HEK293 (cell line): ENCODE data around the gene GART.

Experiments
- GFI1B ChIP-seq: fragments of 450-650 bp; formaldehyde crosslinking; IDR thresholded peaks from 2 replicates; pipeline ENCODE4 v1.5.1; 2016; ENCODE audit warnings: missing biosample characterization, missing genetic modification characterization
- GLIS1 ChIP-seq: fragments of 450-650 bp; formaldehyde crosslinking; IDR thresholded peaks from 2 replicates; pipeline ENCODE4 v1.5.1; 2016; ENCODE audit warnings: missing biosample characterization, missing genetic modification characterization
- GLIS2 ChIP-seq: fragments of 450-650 bp; formaldehyde crosslinking; IDR thresholded peaks from 2 replicates; pipeline ENCODE4 v1.5.1; 2016; ENCODE audit warnings: missing biosample characterization, missing genetic modification characterization
- HOXD13 ChIP-seq: sonication (generic); formaldehyde crosslinking; IDR thresholded peaks from 2 replicates; pipeline ENCODE4 v1.8.0; 2022; ENCODE audit warnings: missing genetic modification reagents, borderline replicate concordance
- KLF9 ChIP-seq: fragments of 450-650 bp; formaldehyde crosslinking; IDR thresholded peaks from 2 replicates; pipeline ENCODE4 v1.5.1; 2016; ENCODE audit warnings: missing biosample characterization, missing genetic modification characterization, low read depth
- REPIN1 ChIP-seq: fragments of 450-650 bp; formaldehyde crosslinking; IDR thresholded peaks from 2 replicates; pipeline ENCODE4 v1.5.1; 2017; ENCODE audit warnings: missing biosample characterization, missing genetic modification characterization, low read depth
- SP2 ChIP-seq: fragments of 450-650 bp; formaldehyde crosslinking; IDR thresholded peaks from 2 replicates; pipeline ENCODE4 v1.5.1; 2016; ENCODE audit warnings: missing biosample characterization, missing genetic modification characterization
- TRIM28 ChIP-seq: IDR thresholded peaks from 2 replicates; pipeline ENCODE4 v1.6.1; 2011; ENCODE audit warnings: low read length, control low read depth, borderline replicate concordance
- ZBTB20 ChIP-seq: fragments of 450-650 bp; formaldehyde crosslinking; IDR thresholded peaks from 2 replicates; pipeline ENCODE4 v1.5.1; 2016; ENCODE audit warnings: missing biosample characterization, missing genetic modification characterization
- ZNF132 ChIP-seq: fragments of 450-650 bp; formaldehyde crosslinking; IDR thresholded peaks from 2 replicates; pipeline ENCODE4 v1.5.1; 2017; ENCODE audit warnings: missing biosample characterization, missing genetic modification characterization, borderline replicate concordance
- ZNF169 ChIP-seq: fragments of 450-650 bp; formaldehyde crosslinking; IDR thresholded peaks from 2 replicates; pipeline ENCODE4 v1.5.1; 2016; ENCODE audit warnings: missing biosample characterization, missing genetic modification characterization
- ZNF184 ChIP-seq: fragments of 450-650 bp; IDR thresholded peaks from 2 replicates; pipeline ENCODE4 v1.5.1; 2018; ENCODE audit warnings: missing biosample characterization, mild to moderate bottlenecking, missing genetic modification characterization
- ZNF223 ChIP-seq: fragments of 450-650 bp; formaldehyde crosslinking; IDR thresholded peaks from 2 replicates; pipeline ENCODE4 v1.5.1; 2016; ENCODE audit warnings: missing biosample characterization, missing genetic modification characterization
- ZNF23 ChIP-seq: fragments of 450-650 bp; formaldehyde crosslinking; IDR thresholded peaks from 2 replicates; pipeline ENCODE4 v1.5.1; 2016; ENCODE audit warnings: missing biosample characterization, missing genetic modification characterization, borderline replicate concordance
- ZNF37A ChIP-seq: fragments of 450-650 bp; IDR thresholded peaks from 2 replicates; pipeline ENCODE4 v1.5.1; 2018; ENCODE audit warnings: missing biosample characterization, missing genetic modification characterization
- ZNF433 ChIP-seq: fragments of 450-650 bp; formaldehyde crosslinking; IDR thresholded peaks from 2 replicates; pipeline ENCODE4 v1.5.1; 2016; ENCODE audit warnings: missing biosample characterization, missing genetic modification characterization, low read depth
- ZNF473 ChIP-seq: fragments of 450-650 bp; formaldehyde crosslinking; IDR thresholded peaks from 2 replicates; pipeline ENCODE4 v1.5.1; 2017; ENCODE audit warnings: missing biosample characterization, missing genetic modification characterization
- ZNF521 ChIP-seq: fragments of 450-650 bp; formaldehyde crosslinking; IDR thresholded peaks from 2 replicates; pipeline ENCODE4 v1.5.1; 2017; ENCODE audit warnings: missing biosample characterization, mild to moderate bottlenecking, missing genetic modification characterization
- ZNF555 ChIP-seq: fragments of 450-650 bp; formaldehyde crosslinking; conservative IDR thresholded peaks from 2 replicates; pipeline ENCODE4 v1.5.1; 2017; ENCODE audit warnings: missing biosample characterization, mild to moderate bottlenecking, missing genetic modification characterization, inconsistent platforms
- ZNF558 ChIP-seq: fragments of 450-650 bp; formaldehyde crosslinking; IDR thresholded peaks from 2 replicates; pipeline ENCODE4 v1.5.1; 2016; ENCODE audit warnings: missing biosample characterization, missing genetic modification characterization
- ZNF600 ChIP-seq: fragments of 450-650 bp; formaldehyde crosslinking; IDR thresholded peaks from 2 replicates; pipeline ENCODE4 v1.5.1; 2016; ENCODE audit warnings: missing biosample characterization, missing genetic modification characterization
- ZNF654 ChIP-seq: fragments of 450-650 bp; formaldehyde crosslinking; IDR thresholded peaks from 2 replicates; pipeline ENCODE4 v1.5.1; 2016; ENCODE audit warnings: low read depth, missing biosample characterization, missing genetic modification characterization
- ZNF664 ChIP-seq: fragments of 450-650 bp; formaldehyde crosslinking; IDR thresholded peaks from 2 replicates; pipeline ENCODE4 v1.5.1; 2016; ENCODE audit warnings: missing biosample characterization, missing genetic modification characterization
- ZNF670 ChIP-seq: fragments of 450-650 bp; formaldehyde crosslinking; IDR thresholded peaks from 2 replicates; pipeline ENCODE4 v1.5.1; 2016; ENCODE audit warnings: missing biosample characterization, missing genetic modification characterization, low read depth
- ZNF843 ChIP-seq: fragments of 450-650 bp; formaldehyde crosslinking; IDR thresholded peaks from 2 replicates; pipeline ENCODE4 v1.5.1; 2016; ENCODE audit warnings: missing biosample characterization, missing genetic modification characterization
- ZSCAN23 ChIP-seq: fragments of 450-650 bp; formaldehyde crosslinking; IDR thresholded peaks from 2 replicates; pipeline ENCODE4 v1.5.1; 2016; ENCODE audit warnings: missing biosample characterization, missing genetic modification characterization
- TF ChIP-seq, protein P1 (sequence below): fragments of 450-650 bp; IDR thresholded peaks from 2 replicates; pipeline ENCODE4 v1.5.1; 2018; ENCODE audit warnings: missing biosample characterization, mild to moderate bottlenecking, missing genetic modification characterization
- TF ChIP-seq, protein P2 (sequence below): fragments of 450-650 bp; IDR thresholded peaks from 2 replicates; pipeline ENCODE4 v1.5.1; 2018; ENCODE audit warnings: missing biosample characterization, missing genetic modification characterization
- TF ChIP-seq, protein P3 (sequence below): fragments of 450-650 bp; formaldehyde crosslinking; IDR thresholded peaks from 2 replicates; pipeline ENCODE4 v1.5.1; 2016; ENCODE audit warnings: missing biosample characterization, missing genetic modification characterization
- TF ChIP-seq, protein P4 (sequence below): fragments of 450-650 bp; formaldehyde crosslinking; IDR thresholded peaks from 2 replicates; pipeline ENCODE4 v1.5.1; 2016; ENCODE audit warnings: missing biosample characterization, missing genetic modification characterization
- TF ChIP-seq, protein P5 (sequence below): fragments of 450-650 bp; formaldehyde crosslinking; IDR thresholded peaks from 2 replicates; pipeline ENCODE4 v1.5.1; 2017; ENCODE audit warnings: missing biosample characterization, missing genetic modification characterization
- TF ChIP-seq, protein P6 (sequence below): fragments of 450-650 bp; formaldehyde crosslinking; IDR thresholded peaks from 2 replicates; pipeline ENCODE4; 2016; ENCODE audit warnings: missing biosample characterization, missing genetic modification characterization

Gene GART

DNA sequence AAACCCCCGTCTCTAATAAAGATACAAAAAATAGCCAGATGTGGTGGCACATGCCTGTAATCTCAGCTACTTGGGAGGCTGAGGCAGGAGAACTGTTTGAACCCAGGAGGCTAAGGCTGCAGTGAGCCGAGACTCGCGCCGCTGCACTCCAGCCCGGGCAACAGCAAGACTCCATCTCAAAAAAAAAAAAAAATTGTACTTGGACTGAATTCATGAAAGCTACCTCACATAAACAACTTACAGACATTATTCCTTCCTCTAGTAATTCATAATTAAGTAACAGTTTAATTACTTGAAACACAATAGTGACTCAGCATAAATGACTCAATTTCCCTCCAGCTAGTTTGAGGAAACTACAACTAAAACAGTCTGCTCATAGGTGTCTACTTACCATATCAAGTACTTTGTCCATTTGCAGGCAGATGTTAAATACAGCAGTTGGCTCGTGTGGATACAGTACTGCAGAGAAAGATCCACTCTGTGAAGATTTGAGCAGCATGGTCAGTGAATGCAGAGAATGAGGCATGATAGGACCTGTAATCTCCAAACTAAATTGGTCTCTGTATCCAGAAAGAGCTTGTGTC is 37.1 kb upstream of the GART start (continued):
- TF ChIP-seq GLIS1 (tag by site-specific recombination) = no peak
- no peak for TF ChIP-seq ZBTB20 (tag by site-specific recombination)
- TF ChIP-seq ZNF555 (tag by site-specific recombination) = no peak
- no peak for TF ChIP-seq ZSCAN23 (tag by site-specific recombination)
- TF ChIP-seq, protein P1, sequence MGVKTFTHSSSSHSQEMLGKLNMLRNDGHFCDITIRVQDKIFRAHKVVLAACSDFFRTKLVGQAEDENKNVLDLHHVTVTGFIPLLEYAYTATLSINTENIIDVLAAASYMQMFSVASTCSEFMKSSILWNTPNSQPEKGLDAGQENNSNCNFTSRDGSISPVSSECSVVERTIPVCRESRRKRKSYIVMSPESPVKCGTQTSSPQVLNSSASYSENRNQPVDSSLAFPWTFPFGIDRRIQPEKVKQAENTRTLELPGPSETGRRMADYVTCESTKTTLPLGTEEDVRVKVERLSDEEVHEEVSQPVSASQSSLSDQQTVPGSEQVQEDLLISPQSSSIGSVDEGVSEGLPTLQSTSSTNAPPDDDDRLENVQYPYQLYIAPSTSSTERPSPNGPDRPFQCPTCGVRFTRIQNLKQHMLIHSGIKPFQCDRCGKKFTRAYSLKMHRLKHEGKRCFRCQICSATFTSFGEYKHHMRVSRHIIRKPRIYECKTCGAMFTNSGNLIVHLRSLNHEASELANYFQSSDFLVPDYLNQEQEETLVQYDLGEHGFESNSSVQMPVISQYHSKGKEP (tag by site-specific recombination) = no peak
- TF ChIP-seq ZNF37A (tag by site-specific recombination) = no peak
- no peak for TF ChIP-seq ZNF558 (tag by site-specific recombination)
- no peak for TF ChIP-seq REPIN1
- TF ChIP-seq ZNF654 (tag by site-specific recombination) = no peak
- TF ChIP-seq, protein P2, sequence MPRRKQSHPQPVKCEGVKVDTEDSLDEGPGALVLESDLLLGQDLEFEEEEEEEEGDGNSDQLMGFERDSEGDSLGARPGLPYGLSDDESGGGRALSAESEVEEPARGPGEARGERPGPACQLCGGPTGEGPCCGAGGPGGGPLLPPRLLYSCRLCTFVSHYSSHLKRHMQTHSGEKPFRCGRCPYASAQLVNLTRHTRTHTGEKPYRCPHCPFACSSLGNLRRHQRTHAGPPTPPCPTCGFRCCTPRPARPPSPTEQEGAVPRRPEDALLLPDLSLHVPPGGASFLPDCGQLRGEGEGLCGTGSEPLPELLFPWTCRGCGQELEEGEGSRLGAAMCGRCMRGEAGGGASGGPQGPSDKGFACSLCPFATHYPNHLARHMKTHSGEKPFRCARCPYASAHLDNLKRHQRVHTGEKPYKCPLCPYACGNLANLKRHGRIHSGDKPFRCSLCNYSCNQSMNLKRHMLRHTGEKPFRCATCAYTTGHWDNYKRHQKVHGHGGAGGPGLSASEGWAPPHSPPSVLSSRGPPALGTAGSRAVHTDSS = no peak
- TF ChIP-seq, protein P3, sequence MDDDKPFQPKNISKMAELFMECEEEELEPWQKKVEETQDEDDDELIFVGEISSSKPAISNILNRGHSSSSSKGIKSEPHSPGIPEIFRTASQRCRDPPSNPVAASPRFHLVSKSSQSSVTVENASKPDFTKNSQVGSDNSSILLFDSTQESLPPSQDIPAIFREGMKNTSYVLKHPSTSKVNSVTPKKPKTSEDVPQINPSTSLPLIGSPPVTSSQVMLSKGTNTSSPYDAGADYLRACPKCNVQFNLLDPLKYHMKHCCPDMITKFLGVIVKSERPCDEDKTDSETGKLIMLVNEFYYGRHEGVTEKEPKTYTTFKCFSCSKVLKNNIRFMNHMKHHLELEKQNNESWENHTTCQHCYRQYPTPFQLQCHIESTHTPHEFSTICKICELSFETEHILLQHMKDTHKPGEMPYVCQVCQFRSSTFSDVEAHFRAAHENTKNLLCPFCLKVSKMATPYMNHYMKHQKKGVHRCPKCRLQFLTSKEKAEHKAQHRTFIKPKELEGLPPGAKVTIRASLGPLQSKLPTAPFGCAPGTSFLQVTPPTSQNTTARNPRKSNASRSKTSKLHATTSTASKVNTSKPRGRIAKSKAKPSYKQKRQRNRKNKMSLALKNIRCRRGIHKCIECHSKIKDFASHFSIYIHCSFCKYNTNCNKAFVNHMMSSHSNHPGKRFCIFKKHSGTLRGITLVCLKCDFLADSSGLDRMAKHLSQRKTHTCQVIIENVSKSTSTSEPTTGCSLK = no peak
- TF ChIP-seq ZNF223 (tag by site-specific recombination) = no peak
- TF ChIP-seq, protein P4, sequence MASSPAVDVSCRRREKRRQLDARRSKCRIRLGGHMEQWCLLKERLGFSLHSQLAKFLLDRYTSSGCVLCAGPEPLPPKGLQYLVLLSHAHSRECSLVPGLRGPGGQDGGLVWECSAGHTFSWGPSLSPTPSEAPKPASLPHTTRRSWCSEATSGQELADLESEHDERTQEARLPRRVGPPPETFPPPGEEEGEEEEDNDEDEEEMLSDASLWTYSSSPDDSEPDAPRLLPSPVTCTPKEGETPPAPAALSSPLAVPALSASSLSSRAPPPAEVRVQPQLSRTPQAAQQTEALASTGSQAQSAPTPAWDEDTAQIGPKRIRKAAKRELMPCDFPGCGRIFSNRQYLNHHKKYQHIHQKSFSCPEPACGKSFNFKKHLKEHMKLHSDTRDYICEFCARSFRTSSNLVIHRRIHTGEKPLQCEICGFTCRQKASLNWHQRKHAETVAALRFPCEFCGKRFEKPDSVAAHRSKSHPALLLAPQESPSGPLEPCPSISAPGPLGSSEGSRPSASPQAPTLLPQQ (tag by site-specific recombination) = no peak
- TF ChIP-seq ZNF184 (tag by site-specific recombination) = 0 out of 2 replicates have a peak, but pooled peaks have one; percentile 37
- TF ChIP-seq ZNF600 = peak; percentile 73; the same call in 1 of the 2 replicates
- TF ChIP-seq, protein P5, sequence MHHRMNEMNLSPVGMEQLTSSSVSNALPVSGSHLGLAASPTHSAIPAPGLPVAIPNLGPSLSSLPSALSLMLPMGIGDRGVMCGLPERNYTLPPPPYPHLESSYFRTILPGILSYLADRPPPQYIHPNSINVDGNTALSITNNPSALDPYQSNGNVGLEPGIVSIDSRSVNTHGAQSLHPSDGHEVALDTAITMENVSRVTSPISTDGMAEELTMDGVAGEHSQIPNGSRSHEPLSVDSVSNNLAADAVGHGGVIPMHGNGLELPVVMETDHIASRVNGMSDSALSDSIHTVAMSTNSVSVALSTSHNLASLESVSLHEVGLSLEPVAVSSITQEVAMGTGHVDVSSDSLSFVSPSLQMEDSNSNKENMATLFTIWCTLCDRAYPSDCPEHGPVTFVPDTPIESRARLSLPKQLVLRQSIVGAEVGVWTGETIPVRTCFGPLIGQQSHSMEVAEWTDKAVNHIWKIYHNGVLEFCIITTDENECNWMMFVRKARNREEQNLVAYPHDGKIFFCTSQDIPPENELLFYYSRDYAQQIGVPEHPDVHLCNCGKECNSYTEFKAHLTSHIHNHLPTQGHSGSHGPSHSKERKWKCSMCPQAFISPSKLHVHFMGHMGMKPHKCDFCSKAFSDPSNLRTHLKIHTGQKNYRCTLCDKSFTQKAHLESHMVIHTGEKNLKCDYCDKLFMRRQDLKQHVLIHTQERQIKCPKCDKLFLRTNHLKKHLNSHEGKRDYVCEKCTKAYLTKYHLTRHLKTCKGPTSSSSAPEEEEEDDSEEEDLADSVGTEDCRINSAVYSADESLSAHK (tag by site-specific recombination) = no peak
- TF ChIP-seq ZNF433 (tag by site-specific recombination) = no peak
- TF ChIP-seq, protein P6, sequence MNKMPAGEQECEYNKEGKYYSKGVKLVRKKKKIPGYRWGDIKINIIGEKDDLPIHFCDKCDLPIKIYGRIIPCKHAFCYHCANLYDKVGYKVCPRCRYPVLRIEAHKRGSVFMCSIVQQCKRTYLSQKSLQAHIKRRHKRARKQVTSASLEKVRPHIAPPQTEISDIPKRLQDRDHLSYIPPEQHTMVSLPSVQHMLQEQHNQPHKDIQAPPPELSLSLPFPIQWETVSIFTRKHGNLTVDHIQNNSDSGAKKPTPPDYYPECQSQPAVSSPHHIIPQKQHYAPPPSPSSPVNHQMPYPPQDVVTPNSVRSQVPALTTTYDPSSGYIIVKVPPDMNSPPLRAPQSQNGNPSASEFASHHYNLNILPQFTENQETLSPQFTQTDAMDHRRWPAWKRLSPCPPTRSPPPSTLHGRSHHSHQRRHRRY = no peak
- no peak for TF ChIP-seq HOXD13 (CRISPR knock-in tag)
- TF ChIP-seq ZNF132 (tag by site-specific recombination) = no peak
- TF ChIP-seq ZNF670 (tag by site-specific recombination) = no peak
- no peak for TF ChIP-seq ZNF169 (tag by site-specific recombination)
- TF ChIP-seq TRIM28 = no peak
- TF ChIP-seq GLIS2 (tag by site-specific recombination) = no peak
- no peak for TF ChIP-seq SP2 (tag by site-specific recombination)
- TF ChIP-seq GFI1B (tag by site-specific recombination) = no peak
- no peak for TF ChIP-seq ZNF23 (tag by site-specific recombination)
- TF ChIP-seq ZNF843 (tag by site-specific recombination) = no peak
- TF ChIP-seq ZNF521 (tag by site-specific recombination) = no peak
- 0 out of 2 replicates have a peak, but pooled peaks have one; percentile 16 for TF ChIP-seq ZNF664 (tag by site-specific recombination)
- no peak for TF ChIP-seq ZNF473 (tag by site-specific recombination)
- 0 out of 2 replicates have a peak, but pooled peaks have one; percentile 13 for TF ChIP-seq KLF9 (tag by site-specific recombination)
